GM21717 (cell line): ENCODE measurements around the gene REPS1.

Experiments used
- ATAC-seq: cut with Tn5 transposase; IDR thresholded peaks from one replicate; pipeline ENCODE4 v1.9.1; 2021; ENCODE audit warnings: mild to moderate bottlenecking, moderate library complexity; ENCODE audit not compliant: unreplicated experiment

Gene REPS1

DNA sequence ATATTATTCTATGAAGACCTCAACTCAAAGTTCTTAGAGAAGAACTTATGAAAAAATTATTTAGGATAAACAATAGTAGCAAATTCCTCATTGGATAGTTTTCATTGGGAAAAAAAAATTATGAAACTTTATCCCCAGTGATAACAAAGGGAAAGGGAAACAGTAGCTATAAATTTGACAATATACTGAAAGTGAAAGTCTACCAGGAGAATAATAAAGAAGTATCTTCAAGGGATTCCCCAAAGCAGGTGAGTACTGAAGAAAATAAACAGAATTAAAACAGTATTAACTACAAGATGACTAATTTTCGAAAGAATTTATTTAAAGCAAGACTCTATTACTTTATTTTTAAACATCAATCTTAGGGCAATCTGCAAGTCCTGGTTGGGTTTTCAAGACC lies 56.4 kb downstream of the REPS1 start:
- no peak for ATAC-seq

DNA sequence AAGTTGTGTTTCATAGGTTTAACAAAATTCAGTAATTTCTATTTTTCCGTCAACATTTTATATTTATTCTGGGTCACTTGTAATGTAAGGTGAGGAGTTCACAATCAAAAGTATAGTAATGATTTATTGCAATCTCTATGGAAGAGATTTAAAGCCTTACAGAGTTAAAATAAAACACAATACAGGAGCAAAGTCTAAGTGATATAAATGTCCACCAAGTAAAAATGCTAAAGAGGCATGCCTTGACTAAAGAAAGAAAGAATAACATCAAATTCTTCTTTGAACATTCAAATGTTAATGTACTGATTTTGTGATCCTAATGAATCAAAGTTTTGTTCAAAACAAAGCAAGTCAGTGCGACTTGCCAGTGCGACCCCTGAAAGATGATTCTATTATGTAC lies 61.5 kb downstream of the REPS1 start:
- no peak for ATAC-seq

DNA sequence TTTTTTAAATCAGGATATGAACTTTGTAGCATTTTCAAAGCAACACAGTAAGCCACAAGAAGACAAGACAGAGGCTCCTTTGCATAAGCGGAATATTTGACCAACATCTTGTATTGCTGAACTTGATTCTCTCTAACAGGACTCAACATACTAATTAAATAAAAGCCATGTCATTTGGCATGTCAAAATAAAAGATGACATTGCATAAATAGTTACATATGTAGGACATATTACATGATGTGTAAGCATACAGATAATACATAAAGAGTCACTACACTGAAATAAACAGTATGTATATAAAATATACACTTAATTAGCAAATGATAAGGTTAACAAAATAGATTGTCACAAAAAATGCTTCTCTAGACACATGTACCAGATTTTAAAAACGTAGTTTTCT lies 62.2 kb downstream of the REPS1 start:
- ATAC-seq = no peak

DNA sequence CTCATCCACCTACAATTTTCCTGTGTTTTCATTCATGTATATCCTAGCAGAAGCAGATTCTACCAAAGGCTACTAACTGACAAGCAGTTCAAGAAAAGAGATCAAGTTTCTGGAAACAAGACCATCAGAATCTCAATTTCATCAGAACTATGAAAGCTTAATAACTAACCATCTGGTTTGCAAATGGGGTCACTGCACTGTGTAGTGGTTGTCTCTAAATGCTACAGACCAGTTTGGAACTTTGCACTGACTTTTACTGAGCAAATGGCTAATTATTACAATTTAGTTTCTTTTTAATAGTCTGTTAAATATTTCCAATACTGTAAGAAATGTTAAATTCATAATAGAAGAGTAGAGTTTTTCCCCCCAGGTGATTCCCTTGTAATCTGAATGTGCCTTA lies 64.5 kb downstream of the REPS1 start:
- ATAC-seq = no peak

DNA sequence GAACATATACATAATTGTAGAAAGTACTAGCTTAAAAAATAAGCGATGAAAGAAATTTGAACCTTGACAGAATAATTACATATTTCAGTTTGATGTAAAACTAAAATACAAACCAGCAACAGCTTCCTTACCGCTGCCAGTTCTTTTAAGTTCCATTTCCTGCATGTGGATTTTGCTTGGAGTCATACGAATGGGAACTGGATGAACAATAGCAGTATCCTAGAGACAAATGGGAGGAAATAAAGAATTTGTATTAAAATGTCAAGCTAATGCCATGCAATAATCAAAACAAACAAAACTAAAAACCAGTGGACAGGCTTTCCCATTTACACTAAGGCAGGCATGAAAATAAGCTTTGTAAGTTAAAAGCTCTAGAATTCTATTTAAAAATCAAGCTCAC lies 67.1 kb downstream of the REPS1 start:
- no peak for ATAC-seq

DNA sequence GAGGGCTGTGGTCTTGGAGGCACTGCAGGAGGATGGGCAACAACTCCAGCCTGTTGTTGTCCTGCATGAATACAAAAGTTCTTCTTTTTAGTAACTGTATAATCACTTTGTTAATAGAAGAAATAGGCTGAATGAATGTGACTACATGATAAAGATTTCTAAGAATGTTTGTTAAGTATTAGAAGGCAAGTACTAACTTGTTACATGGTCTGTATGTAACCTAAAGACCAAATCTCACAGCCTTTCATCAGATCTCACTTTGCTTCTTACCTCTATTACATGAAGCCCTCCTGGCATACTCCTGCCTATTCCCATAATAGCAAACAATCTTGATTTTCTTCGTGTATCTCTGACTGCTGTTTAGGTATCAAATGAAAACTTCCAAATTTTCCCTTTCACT lies 73.4 kb downstream of the REPS1 start:
- ATAC-seq = no peak

DNA sequence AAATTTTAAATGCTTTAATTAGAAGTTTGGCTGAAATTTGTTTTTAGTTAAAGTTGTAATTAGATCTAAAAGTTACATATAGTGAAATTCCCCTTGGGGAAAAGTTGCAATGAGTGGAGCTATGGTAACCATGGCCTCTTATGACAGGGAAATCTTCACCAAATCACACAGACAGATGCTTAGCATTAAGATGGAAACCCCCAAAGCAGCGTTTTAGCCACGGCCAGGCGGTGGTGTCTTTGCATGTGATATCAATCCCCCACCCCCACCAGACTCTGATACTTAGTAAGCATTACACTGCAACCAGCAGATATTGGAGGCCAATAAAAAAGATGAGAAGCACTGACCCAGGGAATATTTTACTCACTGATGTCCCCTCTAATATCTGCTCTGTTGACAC lies 75.7 kb downstream of the REPS1 start:
- ATAC-seq = no peak

DNA sequence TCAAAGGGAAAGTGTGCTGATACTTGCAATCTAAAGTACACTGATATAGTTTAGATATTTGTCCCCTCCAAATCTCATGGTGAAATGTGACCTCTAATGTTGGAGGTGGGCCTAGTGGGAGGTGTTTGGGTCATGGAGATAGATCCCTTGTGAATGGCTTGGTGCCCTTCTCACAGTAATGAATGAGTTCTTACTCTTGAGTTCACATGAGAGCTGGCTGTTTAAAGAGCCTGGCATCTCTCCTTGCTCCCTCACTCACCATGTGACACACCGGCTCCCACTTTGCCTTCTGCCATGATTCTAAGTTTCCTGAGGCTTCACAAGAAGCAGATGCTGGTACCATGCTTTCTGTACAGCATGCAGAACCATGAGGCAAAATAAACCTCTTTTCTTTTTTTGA lies 78.1 kb downstream of the REPS1 start:
- no peak for ATAC-seq

DNA sequence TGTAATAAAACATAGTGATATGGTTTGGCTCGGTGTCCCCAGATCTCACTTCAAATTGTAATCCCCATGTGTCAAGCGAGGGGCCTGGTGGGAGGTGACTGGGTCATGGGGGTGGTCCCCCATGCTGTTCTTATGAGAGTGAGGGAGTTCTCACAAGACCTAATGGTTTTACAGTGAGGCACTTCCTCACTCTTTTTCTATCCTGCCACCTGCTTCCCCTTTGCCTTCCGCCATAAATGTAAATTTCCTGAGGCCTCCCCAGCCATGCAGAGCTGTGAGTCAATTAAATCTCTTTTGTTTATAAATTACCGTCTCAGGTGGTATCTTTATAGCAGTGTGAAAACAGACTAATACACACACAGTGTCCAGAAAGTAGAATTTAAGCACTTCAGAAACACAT lies 78.5 kb downstream of the REPS1 start:
- ATAC-seq = no peak

DNA sequence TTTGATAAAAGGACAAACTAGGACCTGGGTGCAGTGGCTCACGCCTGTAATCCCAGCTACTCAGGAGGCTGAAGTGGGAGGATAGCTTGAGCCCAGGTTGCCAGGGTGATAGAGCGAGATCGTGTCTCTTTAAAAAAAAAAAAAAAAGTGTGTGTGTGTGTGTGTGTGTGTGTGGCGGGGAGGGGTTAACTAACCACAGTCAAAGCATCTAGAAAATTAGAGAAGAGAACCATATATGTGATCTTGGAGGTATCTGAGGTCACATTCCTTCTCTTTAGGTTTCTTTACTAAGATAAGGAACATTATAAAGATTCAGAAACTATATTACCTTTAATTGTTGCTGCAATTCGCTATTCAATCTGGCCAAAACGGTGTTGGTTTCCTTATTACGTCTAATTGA lies 80.9 kb downstream of the REPS1 start:
- no peak for ATAC-seq

DNA sequence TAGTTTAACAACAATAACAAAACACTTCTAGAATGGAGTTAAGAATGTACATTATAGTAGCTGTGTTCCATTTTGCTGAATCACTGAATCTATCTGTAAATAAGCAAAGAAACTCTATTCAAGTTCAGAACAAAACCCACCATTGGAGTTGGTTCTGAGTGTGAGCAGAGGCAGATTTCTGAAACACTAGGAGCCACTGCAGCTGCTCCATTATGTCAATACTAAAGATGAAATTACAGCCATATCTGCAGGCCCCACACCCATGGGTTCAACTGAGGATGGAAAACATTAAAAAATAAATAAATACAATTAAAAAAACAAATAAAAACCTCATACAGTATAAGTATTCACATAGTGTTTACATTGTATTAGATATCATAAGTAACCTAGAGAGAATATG lies 91.0 kb downstream of the REPS1 start:
- no peak for ATAC-seq

DNA sequence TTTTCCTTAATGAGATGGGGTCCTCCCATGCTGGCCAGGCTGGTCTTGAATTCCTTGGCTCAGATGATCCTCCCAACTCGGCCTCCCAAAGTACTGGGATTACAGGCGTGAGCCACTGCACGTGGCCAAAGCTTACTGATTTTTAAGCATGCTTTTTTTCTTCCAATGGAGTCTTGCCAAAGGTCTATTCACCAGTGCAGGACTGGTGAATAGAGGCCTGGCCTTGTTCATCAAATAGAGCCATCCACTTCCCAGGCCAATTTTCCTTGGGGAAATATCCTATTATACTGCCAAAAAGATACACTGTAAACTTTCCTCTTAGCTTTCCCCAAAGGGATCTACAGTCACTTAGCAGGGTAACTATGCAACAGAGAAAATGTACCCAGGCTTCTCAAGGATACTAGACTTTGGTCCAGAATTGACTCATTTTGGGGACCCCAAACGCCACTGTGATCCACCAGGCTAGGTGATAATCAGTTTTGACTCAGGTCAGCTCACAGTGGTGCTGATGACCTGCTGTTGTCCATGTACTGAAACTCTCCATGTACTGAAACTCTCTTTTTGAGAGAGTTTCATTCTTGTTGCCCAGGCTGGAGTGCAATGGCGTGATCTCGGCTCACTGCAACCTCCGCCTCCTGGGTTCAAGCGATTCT lies 91.8 kb downstream of the REPS1 start:
- no peak for ATAC-seq

DNA sequence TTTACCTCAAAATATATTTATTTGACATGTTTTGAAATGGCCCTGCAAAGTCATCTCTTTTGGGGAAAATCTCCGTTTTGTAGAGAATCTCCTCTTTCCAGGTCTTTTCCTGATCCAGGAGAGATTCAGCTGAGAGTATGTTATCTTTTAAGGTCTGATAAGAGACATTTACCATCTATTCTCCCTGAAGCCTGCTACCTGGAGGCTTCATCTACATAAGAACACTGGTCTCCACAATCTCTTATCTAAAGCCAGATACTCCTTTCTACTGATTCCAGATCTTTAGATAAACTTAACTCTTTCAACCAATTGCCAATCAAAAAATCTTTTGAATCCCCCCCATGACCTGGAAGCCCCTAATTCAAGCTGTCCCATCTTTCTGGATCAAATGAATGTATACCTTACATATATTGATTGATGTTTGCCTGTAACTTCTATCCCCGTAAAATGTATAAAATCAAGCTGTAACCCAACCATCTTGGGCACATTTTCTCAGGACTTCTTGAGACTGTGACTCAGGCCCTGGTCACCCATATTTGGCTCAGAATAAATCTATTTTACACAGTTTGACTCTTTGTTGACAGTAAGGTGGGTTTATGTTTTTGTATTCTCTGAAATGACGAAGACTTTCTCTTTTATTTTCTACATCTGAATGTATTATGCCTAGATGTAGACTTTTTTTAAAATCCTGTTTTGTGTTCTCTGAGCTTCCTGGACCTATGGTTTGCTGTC lies 96.6 kb downstream of the REPS1 start:
- ATAC-seq = no peak

DNA sequence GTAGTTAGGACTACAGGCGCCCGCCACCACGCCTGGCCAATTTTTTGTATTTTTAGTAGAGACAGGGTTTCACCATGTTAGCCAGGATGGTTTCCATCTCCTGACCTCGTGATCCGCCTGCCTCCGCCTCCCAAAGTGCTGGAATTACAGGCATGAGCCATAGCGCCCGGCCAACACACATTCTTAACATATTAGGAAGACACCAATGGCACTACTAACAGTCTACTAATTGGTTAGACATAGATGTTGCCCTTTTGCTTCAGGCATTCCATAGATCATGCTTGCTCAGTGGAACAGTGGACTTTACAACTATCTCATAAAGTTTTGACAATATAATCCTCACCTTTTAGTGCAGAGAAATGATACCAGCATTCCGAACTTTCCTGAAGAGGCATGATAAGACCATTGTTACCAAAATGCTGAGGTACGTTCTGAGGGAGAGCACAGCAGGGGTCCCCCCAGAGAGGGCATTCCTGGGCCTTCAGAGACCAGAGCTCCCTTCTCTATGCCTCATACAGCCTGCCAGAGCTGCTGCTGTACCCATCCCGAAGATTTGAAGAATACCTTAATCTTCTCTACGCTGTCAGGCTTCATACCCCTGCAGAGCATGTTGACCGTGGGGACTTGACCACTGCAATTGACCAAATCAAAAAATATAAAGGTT lies 102.8 kb downstream of the REPS1 start:
- ATAC-seq = no peak

DNA sequence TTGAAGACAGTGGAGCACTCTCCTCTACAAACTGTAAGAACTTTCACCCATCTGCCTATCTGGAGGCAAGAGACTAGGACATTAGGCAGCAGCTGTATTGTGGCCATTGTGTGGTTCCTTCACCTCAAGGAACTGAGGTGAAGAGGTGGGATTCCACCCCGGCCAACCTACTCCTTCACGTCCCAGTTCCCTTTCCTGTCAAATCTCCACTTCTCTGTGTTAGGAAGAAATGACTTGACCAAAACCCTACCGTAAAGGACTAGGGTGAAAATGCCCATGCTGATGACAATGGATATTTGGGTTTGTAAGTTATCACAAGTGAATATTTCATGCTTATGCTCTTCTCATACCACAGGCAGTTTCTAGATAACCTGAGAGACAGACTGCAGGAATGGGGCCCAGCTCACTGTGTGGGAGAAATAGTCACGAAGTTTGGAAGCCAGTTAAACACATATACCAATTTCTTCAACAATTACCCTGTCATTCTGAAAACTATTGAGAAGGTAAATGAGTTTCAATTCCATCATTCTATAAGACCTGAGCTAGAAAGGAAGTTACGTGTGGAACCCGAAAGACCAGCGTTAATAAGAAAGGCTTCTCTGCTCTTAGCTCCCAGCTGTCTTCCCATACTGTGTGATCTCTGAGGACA lies 105.6 kb downstream of the REPS1 start:
- peak; percentile 75 for ATAC-seq

DNA sequence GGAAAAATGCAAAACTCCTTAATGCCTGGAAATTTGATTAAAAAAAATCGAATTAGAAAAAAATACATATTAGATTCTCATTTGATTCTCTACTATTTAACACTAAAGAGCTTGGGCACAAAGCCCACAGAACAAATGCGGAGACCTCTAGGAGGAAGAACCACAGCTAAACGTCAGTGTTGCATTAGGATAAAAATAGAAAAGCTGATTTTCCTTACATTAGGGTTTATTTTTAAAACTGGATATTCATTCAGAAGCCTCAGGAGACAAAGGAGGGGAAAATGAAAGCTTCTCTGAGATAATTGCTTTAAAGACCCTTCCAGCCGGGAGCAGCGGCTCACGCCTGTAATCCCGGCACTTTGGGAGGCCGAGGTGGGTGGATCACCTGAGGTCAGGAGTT lies 114.9 kb downstream of the REPS1 start:
- no peak for ATAC-seq

DNA sequence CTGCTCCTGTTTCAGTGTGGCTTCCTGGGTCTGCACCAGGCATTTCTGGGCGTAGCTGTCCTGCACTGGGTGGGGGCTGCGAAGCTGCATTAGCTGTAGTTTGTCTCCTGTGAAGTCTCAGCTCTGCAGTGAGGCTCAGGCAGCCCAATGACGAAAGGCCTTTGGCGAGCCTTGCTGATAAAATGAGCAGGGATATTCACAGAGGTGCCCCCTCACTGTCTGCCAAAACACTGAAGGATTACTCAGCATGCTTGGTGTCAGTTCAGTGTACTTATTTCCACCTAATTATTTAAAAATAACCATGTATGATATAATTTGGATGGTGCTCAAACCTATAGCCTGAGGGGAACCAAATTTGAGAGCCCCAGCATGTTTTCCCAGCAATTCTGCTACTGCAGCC lies 118.7 kb downstream of the REPS1 start:
- ATAC-seq = no peak

DNA sequence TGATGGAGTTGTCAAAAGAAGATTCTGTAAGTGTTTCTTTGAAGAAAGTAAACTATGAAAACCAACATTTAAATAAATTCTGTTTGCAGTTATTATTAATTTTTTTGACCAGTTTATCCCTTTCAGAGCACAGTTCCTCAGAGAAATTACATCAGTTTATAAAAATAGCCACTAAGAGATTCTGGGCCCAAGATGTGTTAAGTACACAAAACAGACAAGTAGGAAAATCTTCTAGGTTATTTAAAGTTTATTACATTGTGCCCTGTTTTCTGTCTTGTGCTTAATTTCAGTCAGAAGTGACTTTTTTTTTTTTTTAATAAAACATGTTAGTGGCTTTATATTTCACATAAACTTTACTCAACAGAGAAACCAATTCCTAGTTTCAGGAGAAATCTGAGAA lies 119.9 kb downstream of the REPS1 start:
- ATAC-seq = no peak

DNA sequence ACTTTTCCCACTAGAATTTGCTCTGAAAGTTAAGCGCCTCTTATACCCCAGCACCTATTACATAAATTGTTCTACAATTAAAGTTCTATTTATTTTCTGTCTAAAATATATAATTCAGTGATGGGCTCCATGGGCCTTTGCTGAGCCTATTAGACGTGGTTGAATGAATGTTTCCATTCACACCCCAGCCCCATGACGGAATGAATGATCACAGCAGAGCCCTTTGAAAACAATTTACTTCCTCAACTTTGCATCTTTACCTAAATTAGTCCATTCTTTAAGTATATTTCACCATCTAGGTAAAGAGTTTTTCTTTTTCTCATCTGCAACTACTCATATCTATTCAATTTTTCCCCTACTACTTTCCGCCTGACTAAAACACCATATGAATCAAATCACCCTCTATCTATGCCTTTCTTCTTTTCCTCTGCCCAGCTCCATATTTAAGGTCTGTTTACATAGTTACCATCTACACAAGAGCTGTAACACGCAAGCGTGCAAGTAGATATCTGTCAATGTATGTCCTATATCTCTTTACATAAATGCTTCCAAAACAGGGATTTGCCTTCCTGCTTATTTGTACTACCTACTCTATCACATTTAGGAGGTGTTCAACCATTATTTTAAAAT lies 122.5 kb downstream of the REPS1 start:
- ATAC-seq = no peak

DNA sequence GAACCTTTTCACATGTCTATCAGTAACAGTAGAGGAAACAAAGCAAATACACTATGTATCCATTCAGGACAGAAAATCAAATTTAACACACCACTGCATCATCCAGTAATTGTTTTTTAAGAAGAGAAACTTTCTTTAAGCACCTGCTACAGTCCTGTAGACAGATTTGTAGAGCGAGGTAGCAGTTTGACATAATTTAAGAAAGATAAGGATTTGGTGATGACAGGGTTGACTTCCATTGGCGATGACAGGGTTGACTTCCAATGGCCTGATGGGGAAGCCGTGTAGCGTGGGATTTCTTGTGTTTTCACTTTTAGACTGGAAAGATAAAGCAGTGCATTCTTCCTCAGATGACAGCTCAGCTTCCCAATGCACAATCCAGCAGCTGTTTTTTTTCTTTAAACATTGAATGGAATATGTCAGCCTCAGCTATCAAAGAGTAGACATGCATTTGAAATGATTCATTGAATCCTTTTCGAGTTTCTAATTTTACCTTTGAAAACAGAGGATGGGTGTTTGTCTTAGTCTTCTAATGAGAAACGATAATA lies 123.6 kb downstream of the REPS1 start:
- no peak for ATAC-seq

DNA sequence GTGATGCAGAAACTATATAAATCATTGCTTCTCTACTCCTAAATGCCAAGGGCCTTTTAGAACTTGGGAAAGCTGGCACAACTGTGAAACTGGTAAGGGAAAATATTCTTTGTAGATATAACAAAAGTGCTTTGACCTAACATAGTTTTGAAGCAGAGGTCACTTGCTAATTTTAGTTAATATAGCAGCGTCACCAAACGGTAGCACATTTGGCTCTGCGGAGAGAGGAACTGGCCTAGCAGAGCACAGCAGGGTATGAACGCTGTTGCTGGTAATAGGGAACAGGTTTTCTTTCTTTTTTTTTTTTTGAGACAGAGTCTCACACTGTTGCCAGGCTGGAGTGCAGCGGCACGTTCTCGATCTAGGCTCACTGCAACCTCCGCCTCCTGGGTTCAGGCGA lies 124.7 kb downstream of the REPS1 start:
- ATAC-seq = no peak
